Central memory CD8-positive, alpha-beta T cell (primary cell): ENCODE results near the gene CMTM4.
"Not testable (repeated sequence)": the region's sequence is repeated elsewhere in the genome, so short reads cannot be mapped to it uniquely, and the experiment has no call there.

Experiments
- ATAC-seq: fragments of 150-1000 bp; cut with Tn5 transposase; replicated peaks from 2 replicates; pipeline ENCODE4 v1.10.0; 2022; ENCODE audit warnings: mild to moderate bottlenecking, moderate FRiP score, moderate number of reproducible peaks; ENCODE audit not compliant: poor library complexity, severe bottlenecking; ENCODE audit errors: extremely low read depth
- DNase-seq, 2 donors: peaks; one replicate each; pipeline ENCODE4 v3.0.0; 2021; ENCODE audit warnings: low spot score in 2 of 2
- H3K27ac Mint-ChIP-seq: one replicate; pipeline ENCODE4 v1.8.0; 2022; ENCODE audit warnings: low read depth, mild to moderate bottlenecking, moderate library complexity, mixed read lengths
- H3K27me3 Mint-ChIP-seq: one replicate; pipeline ENCODE4 v1.8.0; 2022; ENCODE audit warnings: mixed read lengths
- H3K36me3 Mint-ChIP-seq: one replicate; pipeline ENCODE4 v1.8.0; 2022; ENCODE audit warnings: mild to moderate bottlenecking, moderate library complexity, mixed read lengths; ENCODE audit not compliant: insufficient read depth
- H3K4me1 Mint-ChIP-seq: one replicate; pipeline ENCODE4 v1.8.0; 2022; ENCODE audit warnings: mixed read lengths
- H3K4me3 Mint-ChIP-seq: one replicate; pipeline ENCODE4 v1.8.0; 2022; ENCODE audit warnings: mild to moderate bottlenecking, moderate library complexity, mixed read lengths
- H3K9me3 Mint-ChIP-seq: one replicate; pipeline ENCODE4 v1.8.0; 2022; ENCODE audit warnings: mixed read lengths

CMTM4 gene

GRCh38 chr16:66611911-66612310 lies 84.6 kb downstream of the CMTM4 start:
- not testable (repeated sequence) for ATAC-seq, H3K9me3 Mint-ChIP-seq, DNase-seq, H3K27me3 Mint-ChIP-seq, H3K4me3 Mint-ChIP-seq
- Mint-ChIP-seq H3K27ac (peak overlapping the region; percentile 57), H3K36me3 (peaks cover 37% of the 10 kb centered on the region), H3K4me1 (peaks cover 16% of the 10 kb centered on the region)

DNA sequence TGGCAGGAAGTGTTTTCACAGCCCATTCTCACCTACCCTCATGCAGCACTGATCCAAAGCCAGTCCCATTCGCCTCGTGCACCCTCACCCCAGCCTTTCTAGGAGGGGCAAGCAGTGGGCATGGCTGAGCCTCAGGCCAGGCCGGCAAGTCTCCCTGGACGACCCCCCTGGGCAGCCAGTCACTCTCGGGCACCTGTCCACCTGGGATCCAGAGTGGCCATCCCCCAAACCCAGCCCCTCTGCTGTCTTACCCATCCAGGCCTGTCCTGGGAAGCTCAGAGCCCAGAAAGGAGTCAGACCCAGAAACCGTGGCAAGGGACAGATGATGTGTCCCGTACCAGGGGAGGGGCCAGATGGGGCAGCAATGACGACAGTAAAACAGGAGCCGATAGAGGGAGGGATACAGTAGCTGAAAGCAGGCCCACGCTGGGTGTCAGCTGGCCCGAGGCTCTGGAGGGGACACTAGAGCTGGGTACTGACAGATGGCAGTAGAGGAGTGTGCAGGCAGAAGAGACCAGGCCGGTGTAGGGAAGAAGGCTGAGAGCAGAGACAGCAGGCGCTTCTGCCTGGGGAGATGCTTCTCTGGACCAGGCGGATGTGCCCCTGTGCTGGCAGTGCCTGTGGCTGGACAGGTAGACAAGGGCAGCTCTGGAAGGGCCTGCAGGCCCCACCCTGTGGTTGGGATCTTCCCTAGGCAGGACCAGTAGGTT lies 86.3 kb downstream of the CMTM4 start:
- Mint-ChIP-seq H3K27me3 (no peaks in the 10 kb centered on the region), H3K4me1 (peaks cover 28% of the 10 kb centered on the region), H3K27ac (peak overlapping the region; percentile 16), H3K4me3 (no peak overlapping the region), H3K36me3 (peaks cover 42% of the 10 kb centered on the region), H3K9me3 (no peaks in the 10 kb centered on the region)
- DNase-seq (no peak), ATAC-seq (no peak)

- no peaks in the 10 kb centered on the region for H3K27me3 Mint-ChIP-seq
- ATAC-seq = no peak
- no peak overlapping the region for H3K4me3 Mint-ChIP-seq
- H3K9me3 Mint-ChIP-seq = no peaks in the 10 kb centered on the region
- H3K36me3 Mint-ChIP-seq = peaks cover 39% of the 10 kb centered on the region
- peaks cover 28% of the 10 kb centered on the region for H3K4me1 Mint-ChIP-seq
- no peak for DNase-seq
- H3K27ac Mint-ChIP-seq = no peak overlapping the region
Observed at GRCh38 chr16:66609139-66609510, 87.4 kb downstream of the CMTM4 start.

- H3K27me3 Mint-ChIP-seq = no peaks in the 10 kb centered on the region
- H3K4me3 Mint-ChIP-seq = peak overlapping the region; percentile 49
- ATAC-seq (no peak), DNase-seq (peak; percentile 63 to 75)
- peaks cover 35% of the 10 kb centered on the region for H3K4me1 Mint-ChIP-seq
- H3K9me3 Mint-ChIP-seq = no peaks in the 10 kb centered on the region
- no peak overlapping the region for H3K27ac Mint-ChIP-seq
- peaks cover 42% of the 10 kb centered on the region for H3K36me3 Mint-ChIP-seq
Observed at GRCh38 chr16:66608241-66609138, 88.1 kb downstream of the CMTM4 start.

- no peak for ATAC-seq
- H3K36me3 Mint-ChIP-seq = peaks cover 25% of the 10 kb centered on the region
- DNase-seq = no peak
- peak overlapping the region; percentile 60 for H3K27ac Mint-ChIP-seq
- no peaks in the 10 kb centered on the region for H3K27me3 Mint-ChIP-seq
- no peaks in the 10 kb centered on the region for H3K9me3 Mint-ChIP-seq
- H3K4me1 Mint-ChIP-seq = peaks cover 42% of the 10 kb centered on the region
- H3K4me3 Mint-ChIP-seq = peak overlapping the region; percentile 74
Observed at GRCh38 chr16:66605979-66606751, 90.4 kb downstream of the CMTM4 start.

DNA sequence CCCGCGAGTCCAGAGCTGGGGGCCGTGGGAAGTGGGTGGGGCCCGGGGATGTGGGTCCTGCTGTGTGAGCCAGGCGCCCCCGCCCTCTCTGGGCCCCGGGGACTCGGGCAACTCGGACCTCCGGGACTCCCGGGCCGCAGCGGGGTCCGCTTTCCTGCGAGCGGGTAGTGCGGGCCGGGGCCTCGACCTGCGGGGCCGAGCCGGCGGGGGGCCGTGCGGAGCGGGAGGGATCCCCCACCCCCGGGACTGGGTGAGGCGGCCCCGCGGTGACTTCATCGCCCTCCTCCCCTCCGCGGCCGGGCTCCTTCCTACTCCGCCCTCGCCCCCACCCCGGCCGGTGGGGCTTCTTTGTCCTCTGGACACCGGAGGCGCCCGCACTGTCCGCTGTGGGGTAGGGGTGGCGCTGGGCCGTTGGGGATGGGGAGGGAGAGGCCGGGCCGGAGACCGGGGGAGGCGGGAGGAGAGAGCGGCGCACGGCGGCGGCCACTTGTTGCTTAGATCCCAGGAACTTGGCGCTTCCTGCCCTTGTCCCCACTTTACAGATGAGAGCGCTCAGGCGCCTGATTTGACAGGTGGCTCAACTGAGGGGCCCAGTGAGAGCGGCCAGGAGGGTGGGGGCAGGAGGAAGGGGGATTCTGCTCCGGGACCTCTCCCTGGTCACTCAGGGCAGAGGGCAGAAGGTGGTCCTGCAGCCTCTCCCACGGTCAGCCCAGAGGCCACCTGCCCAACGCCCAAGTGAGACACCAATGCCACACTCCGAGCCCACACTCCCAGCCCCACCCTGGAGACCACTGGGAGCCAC lies 91.2 kb downstream of the CMTM4 start:
- H3K9me3 Mint-ChIP-seq = no peaks in the 10 kb centered on the region

GRCh38 chr16:66604376-66605176 lies 92.0 kb downstream of the CMTM4 start, which contains the start of gene CMTM3:
TSS of gene CMTM3 (plus strand) at chr16:66604704. CDS start at chr16:66604806, 102 bp downstream.
- no peaks in the 10 kb centered on the region for H3K27me3 Mint-ChIP-seq
- DNase-seq = peak; percentile 57 to 59
- H3K27ac Mint-ChIP-seq = peak within 1 kb of the TSS; percentile 84
- no peaks in the 10 kb centered on the region for H3K9me3 Mint-ChIP-seq
- peak within 1 kb of the TSS; percentile 88 for H3K4me3 Mint-ChIP-seq
- ATAC-seq = peak; percentile 50
- peaks cover 42% of the 10 kb centered on the region for H3K4me1 Mint-ChIP-seq
- peaks cover 13% of the 10 kb centered on the region for H3K36me3 Mint-ChIP-seq

More for the DNA sequence above, 91.2 kb downstream of the CMTM4 start:
- Mint-ChIP-seq H3K4me3 (peak overlapping the region; percentile 88), H3K27me3 (no peaks in the 10 kb centered on the region), H3K4me1 (peaks cover 42% of the 10 kb centered on the region), H3K36me3 (peaks cover 20% of the 10 kb centered on the region), H3K27ac (peak overlapping the region; percentile 60)
- ATAC-seq (no peak), DNase-seq (no peak)

- Mint-ChIP-seq H3K9me3 (no peaks in the 10 kb centered on the region), H3K36me3 (peaks cover 13% of the 10 kb centered on the region), H3K27ac (peak overlapping the region; percentile 84), H3K4me1 (peaks cover 42% of the 10 kb centered on the region), H3K27me3 (no peaks in the 10 kb centered on the region), H3K4me3 (peak overlapping the region; percentile 88)
- peak; percentile 55 to 77 for DNase-seq
- peak; percentile 73 for ATAC-seq
Observed at GRCh38 chr16:66603537-66604375, 92.8 kb downstream of the CMTM4 start.

GRCh38 chr16:66601471-66601870 lies 95.1 kb downstream of the CMTM4 start:
- H3K4me1 Mint-ChIP-seq = peaks cover 22% of the 10 kb centered on the region
- H3K27me3 Mint-ChIP-seq = no peaks in the 10 kb centered on the region
- H3K4me3 Mint-ChIP-seq = no peak overlapping the region
- peaks cover 12% of the 10 kb centered on the region for H3K36me3 Mint-ChIP-seq
- no peak overlapping the region for H3K27ac Mint-ChIP-seq
- H3K9me3 Mint-ChIP-seq = no peaks in the 10 kb centered on the region
- ATAC-seq (no peak), DNase-seq (no peak)

- Mint-ChIP-seq H3K4me3 (no peak overlapping the region), H3K27ac (no peak overlapping the region), H3K4me1 (peaks cover 15% of the 10 kb centered on the region), H3K9me3 (no peaks in the 10 kb centered on the region), H3K36me3 (peaks cover 7% of the 10 kb centered on the region), H3K27me3 (no peaks in the 10 kb centered on the region)
- ATAC-seq = no peak
- no peak for DNase-seq
Observed at GRCh38 chr16:66600477-66600876, 96.1 kb downstream of the CMTM4 start.
